Right lobe of liver (tissue), 6 donors: ENCODE results near the gene PTGDS. TPM values are rescaled to one million over a fixed set of nuclear protein-coding genes. Genes with fewer than 3 reads are reported as not detected.
A peak's percentile ranks its signal among the peaks of the same experiment; 100 is the strongest.

Source experiments
- ATAC-seq, 4 donors: fragments of 200-7000 bp; cut with Tn5 transposase; one replicate each; pipeline ENCODE4 v1.9.1; 2020; ENCODE audit warnings: mild to moderate bottlenecking in 4 of 4, moderate library complexity in 4 of 4
- DNase-seq, 3 donors: peaks; one replicate each; pipeline ENCODE4 v3.0.0-alpha.2; 2020
- H3K27ac ChIP-seq, 3 donors: fragments of 200-600 bp; one replicate each; pipeline ENCODE4 v1.8.0; 2022
- H3K27me3 ChIP-seq, 2 donors: fragments of 200-600 bp; one replicate each; pipeline ENCODE4 v1.8.0; 2022
- H3K36me3 ChIP-seq, 4 donors: fragments of 200-600 bp; sonication (generic) in 1 of 4; one replicate each; pipeline versions ENCODE4 v1.5.1 to v1.8.0; 2017 to 2022; ENCODE audit warnings: control low read depth in 1 of 4
- H3K4me1 ChIP-seq, 4 donors: fragments of 200-600 bp; sonication (generic) in 1 of 4; one replicate each; pipeline versions ENCODE4 v1.5.1 to v1.8.0; 2017 to 2022; ENCODE audit warnings: control low read depth in 1 of 4
- H3K4me3 ChIP-seq, 3 donors: fragments of 200-600 bp; one replicate each; pipeline ENCODE4 v1.8.0; 2022
- H3K9me3 ChIP-seq, 4 donors: fragments of 200-600 bp; sonication (generic) in 1 of 4; one replicate each; pipeline versions ENCODE4 v1.5.1 to v1.8.0; 2017 to 2022; ENCODE audit warnings: control low read depth in 1 of 4
- POLR2A ChIP-seq: fragments of 450-650 bp; IDR thresholded peaks from one replicate; pipeline ENCODE4 v1.6.1; 2017; ENCODE audit warnings: antibody characterized with exemption, mild to moderate bottlenecking
- WGBS: methylation state at CpG from one replicate; pipeline ENCODE4 v1.1.6; 2018; ENCODE audit warnings: low coverage, low lambda C conversion rate; ENCODE audit not compliant: insufficient coverage; ENCODE audit errors: missing lambda C conversion rate; 5-methylcytosine and 5-hydroxymethylcytosine counted together
- intact Hi-C, 2 donors: fragments of 100-400 bp; cut with DNase I; formaldehyde crosslinking; loops; one replicate each; pipeline versions ENCODE4 v1.11.2 to v1.14.1; 2022
- long read RNA-seq: library from polyadenylated mRNA; unstranded; transcript quantifications from one replicate; pipeline ENCODE4 v2.0.0, GENCODE V29; 2019
- total RNA-seq, 6 experiments: library from RNA; depleted of rRNA in 2 of 6; stranded (reverse); fragments of >200 nt in 2 of 6; fragmentation: NEBNext Ultra II Directional in 3 of 6; extraction: Animal tissue kit (Norgen Biotek cat#: 25700) in 3 of 6; gene quantifications; one replicate each; pipeline versions ENCODE4 v1.1.0 to v1.2.4, GENCODE V29; 2016 to 2023
- TF ChIP-seq, protein P1 (sequence below), 4 donors: fragments of 200-600 bp in 3 of 4; fragments of 450-650 bp in 1 of 4; IDR thresholded peaks; one replicate each; pipeline versions ENCODE4 v1.5.1 to v1.8.0; 2016 to 2022; ENCODE audit warnings: antibody characterized with exemption in 4 of 4, mild to moderate bottlenecking in 2 of 4
- donor health status: DM: no; HTN: yes; CAD: no.
- donor health status: DM: no; HTN: no; CAD: no.
- donor health status: DM: no; HTN: no; CAD: no.
- donor health status: DM: no; HTN: yes; CAD: no.
- donor health status: DM: no; HTN: yes; CAD: no.

The PTGDS gene
- total RNA-seq: 10 to 100 TPM in 2 of 6 experiments, 1 to 10 TPM in 4; 4.3 to 21.9 (median 6.0) TPM
- long read RNA-seq, partial matches to known transcripts: 0 of 2 reads
- long read RNA-seq, other reads (novel, unspliced or antisense): 1 of 2 reads

GRCh38 chr9:136977223-136977622, at the start of gene PTGDS:
Gene PTGDS (plus strand): TSS chr9:136977504. CDS start chr9:136977579, 75 bp downstream.
- Histone ChIP-seq H3K27ac (no peak within 1 kb of the TSS), H3K36me3 (no peaks in the 10 kb centered on the region), H3K4me1 (no peaks in the 10 kb centered on the region), H3K4me3 (peak within 1 kb of the TSS; percentile 16 to 29 (median 21)), H3K9me3 (no peaks in the 10 kb centered on the region), H3K27me3 (no peaks in the 10 kb centered on the region)
- DNase-seq (no peak), ATAC-seq (no peak)
- no peak for TF ChIP-seq POLR2A
- TF ChIP-seq, protein P1, sequence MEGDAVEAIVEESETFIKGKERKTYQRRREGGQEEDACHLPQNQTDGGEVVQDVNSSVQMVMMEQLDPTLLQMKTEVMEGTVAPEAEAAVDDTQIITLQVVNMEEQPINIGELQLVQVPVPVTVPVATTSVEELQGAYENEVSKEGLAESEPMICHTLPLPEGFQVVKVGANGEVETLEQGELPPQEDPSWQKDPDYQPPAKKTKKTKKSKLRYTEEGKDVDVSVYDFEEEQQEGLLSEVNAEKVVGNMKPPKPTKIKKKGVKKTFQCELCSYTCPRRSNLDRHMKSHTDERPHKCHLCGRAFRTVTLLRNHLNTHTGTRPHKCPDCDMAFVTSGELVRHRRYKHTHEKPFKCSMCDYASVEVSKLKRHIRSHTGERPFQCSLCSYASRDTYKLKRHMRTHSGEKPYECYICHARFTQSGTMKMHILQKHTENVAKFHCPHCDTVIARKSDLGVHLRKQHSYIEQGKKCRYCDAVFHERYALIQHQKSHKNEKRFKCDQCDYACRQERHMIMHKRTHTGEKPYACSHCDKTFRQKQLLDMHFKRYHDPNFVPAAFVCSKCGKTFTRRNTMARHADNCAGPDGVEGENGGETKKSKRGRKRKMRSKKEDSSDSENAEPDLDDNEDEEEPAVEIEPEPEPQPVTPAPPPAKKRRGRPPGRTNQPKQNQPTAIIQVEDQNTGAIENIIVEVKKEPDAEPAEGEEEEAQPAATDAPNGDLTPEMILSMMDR (IDR thresholded peaks at IDR 0.05): no peak
- no CpG with 5 or more reads among the region's 10 CpGs for WGBS
- intact Hi-C loops: no loop called here

DNA sequence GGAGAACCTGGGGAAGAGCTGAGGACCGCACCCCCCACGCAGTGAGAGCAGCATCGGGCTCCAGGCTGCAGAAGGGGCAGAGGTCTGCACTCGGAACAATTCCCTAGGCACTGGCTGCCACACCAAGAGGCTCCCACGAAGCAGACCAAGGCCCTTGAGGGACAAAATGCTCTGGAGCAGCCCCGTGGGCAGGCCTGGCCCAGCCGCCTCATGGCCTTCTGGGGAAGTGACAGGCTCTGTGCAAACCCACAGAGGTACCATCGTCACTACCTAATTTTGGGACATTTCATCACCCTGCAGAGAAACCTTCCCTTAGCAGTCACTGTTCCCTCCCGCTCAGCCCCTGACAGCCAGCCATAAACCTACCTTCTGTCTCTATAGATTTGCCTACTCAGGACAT, 48.7 kb upstream of the PTGDS start:
- intact Hi-C loops: no loop called here
- no peak overlapping the region for H3K4me3 ChIP-seq
- H3K9me3 ChIP-seq: no peaks in the 10 kb centered on the region
- no peak for TF ChIP-seq POLR2A
- TF ChIP-seq, protein P1 (IDR thresholded peaks at IDR 0.05): no peak
- H3K27me3 ChIP-seq: no peaks in the 10 kb centered on the region
- WGBS: 73% methylated on average over 4 of the region's 9 CpGs
- DNase-seq (peak in 1 of 3 donors; percentile 45), ATAC-seq (peak; percentile 14 to 28 (median 20))
- H3K27ac ChIP-seq: no peak overlapping the region
- H3K36me3 ChIP-seq: peaks cover 0 to 12% (median 3%) of the 10 kb centered on the region in 4 donors
- no peaks in the 10 kb centered on the region for H3K4me1 ChIP-seq

DNA sequence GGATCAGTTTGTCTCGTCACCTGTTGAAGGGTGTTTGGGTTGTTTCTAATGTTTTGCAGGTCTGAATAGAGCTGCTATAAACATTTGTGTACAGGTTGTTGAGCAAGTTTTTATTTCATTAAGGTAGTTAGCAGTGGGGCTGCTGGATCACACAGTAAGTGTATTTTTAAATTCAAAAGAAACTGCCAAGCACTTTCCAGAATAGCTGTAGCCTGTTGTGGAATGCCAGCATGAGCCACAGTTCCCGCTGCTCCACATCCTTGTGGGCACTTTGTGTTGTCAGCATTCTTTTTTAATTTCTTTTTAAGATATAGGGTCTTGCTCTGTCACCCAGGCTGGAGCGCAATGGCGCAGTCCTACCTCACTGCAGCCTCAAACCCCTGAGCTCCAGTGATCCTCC, 47.3 kb upstream of the PTGDS start:
- H3K4me3 ChIP-seq: no peak overlapping the region
- DNase-seq (no peak), ATAC-seq (no peak)
- H3K9me3 ChIP-seq: no peaks in the 10 kb centered on the region
- no peaks in the 10 kb centered on the region for H3K27me3 ChIP-seq
- H3K4me1 ChIP-seq: no peaks in the 10 kb centered on the region
- H3K36me3 ChIP-seq: peaks cover 0 to 8% (median 0%) of the 10 kb centered on the region in 4 donors
- TF ChIP-seq, protein P1 (IDR thresholded peaks at IDR 0.05): no peak
- no peak for TF ChIP-seq POLR2A
- intact Hi-C loops: loop anchor here in 1 of 2 donors (10.0 kb wide), 1 partner anchor 45 kb away; the partner anchor contains the start of gene TRAF2
- WGBS: 89% methylated on average over 4 of the region's 4 CpGs
- no peak overlapping the region for H3K27ac ChIP-seq

GRCh38 chr9:136931611-136932130, 45.6 kb upstream of the PTGDS start:
- no peak for ATAC-seq
- intact Hi-C loops: loop anchor here in 1 of 2 donors (10.0 kb wide), 1 partner anchor 47 kb away; the partner anchor contains the start of gene TRAF2
- H3K27me3 ChIP-seq: no peaks in the 10 kb centered on the region
- no peak overlapping the region for H3K4me3 ChIP-seq
- TF ChIP-seq, protein P1 (IDR thresholded peaks at IDR 0.05): no peak
- H3K36me3 ChIP-seq: no peaks in the 10 kb centered on the region
- no peak overlapping the region for H3K27ac ChIP-seq
- no peak for DNase-seq
- no peaks in the 10 kb centered on the region for H3K9me3 ChIP-seq
- peaks cover 0 to 1% (median 0%) of the 10 kb centered on the region in 4 donors for H3K4me1 ChIP-seq
- 86% methylated on average over 2 of the region's 2 CpGs for WGBS
